SJCRH30 (cell line): ENCODE measurements around the gene CALCB. TPM values are rescaled to one million over a fixed set of nuclear protein-coding genes. Genes with fewer than 3 reads are reported as not detected.
"Not testable (repeated sequence)": the region's sequence is repeated elsewhere in the genome, so short reads cannot be mapped to it uniquely, and the experiment has no call there.

Source experiments
- DNase-seq, 2 experiments: peaks; one replicate each; pipeline ENCODE4 v3.0.0-alpha.2; 2015 to 2020
- H3K27ac ChIP-seq: fragments of 250-450 bp; sonication (Bioruptor Pico); 2 replicates; pipeline ENCODE4 v1.5.1; 2020; ENCODE audit warnings: mild to moderate bottlenecking, moderate library complexity
- H3K27me3 ChIP-seq: fragments of 250-450 bp; sonication (Bioruptor Pico); 2 replicates; pipeline ENCODE4 v1.5.1; 2020; ENCODE audit warnings: mild to moderate bottlenecking, moderate library complexity
- H3K36me3 ChIP-seq: fragments of 250-450 bp; sonication (Bioruptor Pico); 2 replicates; pipeline ENCODE4 v1.5.1; 2020; ENCODE audit warnings: mild to moderate bottlenecking, moderate library complexity
- H3K4me1 ChIP-seq: fragments of 250-450 bp; sonication (Bioruptor Pico); 2 replicates; pipeline ENCODE4 v1.5.1; 2020; ENCODE audit warnings: mild to moderate bottlenecking, moderate library complexity
- H3K4me3 ChIP-seq: fragments of 250-450 bp; sonication (Bioruptor Pico); 2 replicates; pipeline ENCODE4 v1.5.1; 2020; ENCODE audit warnings: mild to moderate bottlenecking, moderate library complexity
- H3K9me3 ChIP-seq: fragments of 250-450 bp; sonication (Bioruptor Pico); replicated peaks from 2 replicates; pipeline ENCODE4 v1.5.1; 2020; ENCODE audit warnings: mild to moderate bottlenecking, moderate library complexity
- total RNA-seq: library from RNA; depleted of rRNA; stranded (reverse); fragments of >200 nt; shearing (Covaris generic); gene quantifications from 2 replicates; pipeline ENCODE4 v1.2.3, GENCODE V29; 2014

Gene CALCB
- total RNA-seq, 1 experiment from 2014 or later: not detected

GRCh38 chr11:15059132-15059915 is 14.1 kb upstream of the CALCB start:
- Histone ChIP-seq H3K27ac (no peak overlapping the region), H3K36me3 (no peaks in the 10 kb centered on the region), H3K27me3 (no peaks in the 10 kb centered on the region), H3K9me3 (no peaks in the 10 kb centered on the region), H3K4me3 (no peak overlapping the region), H3K4me1 (no peaks in the 10 kb centered on the region)
- no peak for DNase-seq

- Histone ChIP-seq H3K9me3 (0 out of 2 replicates have a peak, but pooled peaks cover 2% of the 10 kb centered on the region), H3K27ac (no peak overlapping the region), H3K4me1 (no peaks in the 10 kb centered on the region), H3K36me3 (no peaks in the 10 kb centered on the region), H3K4me3 (no peak overlapping the region), H3K27me3 (no peaks in the 10 kb centered on the region)
- DNase-seq: no peak
Observed at GRCh38 chr11:15062599-15062998, 10.8 kb upstream of the CALCB start.

GRCh38 chr11:15069751-15070150 is 3.6 kb upstream of the CALCB start:
- not testable (repeated sequence) for H3K4me3 ChIP-seq, H3K27ac ChIP-seq, H3K27me3 ChIP-seq, H3K9me3 ChIP-seq, H3K36me3 ChIP-seq, H3K4me1 ChIP-seq, DNase-seq

- H3K9me3 ChIP-seq: 0 out of 2 replicates have a peak, but pooled peaks cover 2% of the 10 kb centered on the region
- H3K4me3 ChIP-seq: no peak overlapping the region
- H3K4me1 ChIP-seq: no peaks in the 10 kb centered on the region
- H3K36me3 ChIP-seq: no peaks in the 10 kb centered on the region
- H3K27me3 ChIP-seq: no peaks in the 10 kb centered on the region
- no peak overlapping the region for H3K27ac ChIP-seq
- no peak for DNase-seq
Observed at GRCh38 chr11:15071556-15072255, 1.7 kb upstream of the CALCB start.

- Histone ChIP-seq H3K9me3 (no peaks in the 10 kb centered on the region), H3K4me3 (no peak overlapping the region), H3K27me3 (no peaks in the 10 kb centered on the region), H3K36me3 (no peaks in the 10 kb centered on the region), H3K27ac (no peak overlapping the region), H3K4me1 (no peaks in the 10 kb centered on the region)
- no peak for DNase-seq
Observed at GRCh38 chr11:15072551-15073143, 746 bp upstream of the CALCB start.

GRCh38 chr11:15074206-15075161 is 1.1 kb downstream of the CALCB start:
- Histone ChIP-seq H3K27me3 (no peaks in the 10 kb centered on the region), H3K4me3 (no peak overlapping the region), H3K27ac (no peak overlapping the region), H3K36me3 (no peaks in the 10 kb centered on the region), H3K4me1 (no peaks in the 10 kb centered on the region), H3K9me3 (no peaks in the 10 kb centered on the region)
- DNase-seq: peak; percentile 74 to 76

GRCh38 chr11:15075162-15075526 is 1.8 kb downstream of the CALCB start:
- no peak for DNase-seq
- Histone ChIP-seq H3K9me3 (no peaks in the 10 kb centered on the region), H3K27me3 (no peaks in the 10 kb centered on the region), H3K4me1 (no peaks in the 10 kb centered on the region), H3K4me3 (no peak overlapping the region), H3K27ac (no peak overlapping the region), H3K36me3 (no peaks in the 10 kb centered on the region)

GRCh38 chr11:15091175-15091574 is 17.8 kb downstream of the CALCB start:
- no peak for DNase-seq
- Histone ChIP-seq H3K4me3 (no peak overlapping the region), H3K4me1 (no peaks in the 10 kb centered on the region), H3K27ac (no peak overlapping the region), H3K9me3 (no peaks in the 10 kb centered on the region), H3K36me3 (no peaks in the 10 kb centered on the region), H3K27me3 (no peaks in the 10 kb centered on the region)

GRCh38 chr11:15091625-15092024 is 18.2 kb downstream of the CALCB start:
- no peak for DNase-seq
- Histone ChIP-seq H3K27me3 (no peaks in the 10 kb centered on the region), H3K4me3 (no peak overlapping the region), H3K36me3 (no peaks in the 10 kb centered on the region), H3K27ac (no peak overlapping the region), H3K4me1 (no peaks in the 10 kb centered on the region), H3K9me3 (no peaks in the 10 kb centered on the region)

GRCh38 chr11:15093432-15093831 is 20.0 kb downstream of the CALCB start:
- Histone ChIP-seq H3K36me3 (no peaks in the 10 kb centered on the region), H3K27me3 (no peaks in the 10 kb centered on the region), H3K9me3 (no peaks in the 10 kb centered on the region), H3K27ac (no peak overlapping the region), H3K4me3 (no peak overlapping the region), H3K4me1 (no peaks in the 10 kb centered on the region)
- DNase-seq: no peak

GRCh38 chr11:15095736-15096228 is 22.4 kb downstream of the CALCB start:
- Histone ChIP-seq H3K4me1 (no peaks in the 10 kb centered on the region), H3K9me3 (no peaks in the 10 kb centered on the region), H3K27me3 (no peaks in the 10 kb centered on the region), H3K27ac (no peak overlapping the region), H3K36me3 (no peaks in the 10 kb centered on the region), H3K4me3 (no peak overlapping the region)
- no peak for DNase-seq

GRCh38 chr11:15097411-15097810 is 24.0 kb downstream of the CALCB start:
- Histone ChIP-seq H3K4me1 (no peaks in the 10 kb centered on the region), H3K27me3 (no peaks in the 10 kb centered on the region), H3K4me3 (no peak overlapping the region), H3K9me3 (no peaks in the 10 kb centered on the region), H3K36me3 (no peaks in the 10 kb centered on the region), H3K27ac (no peak overlapping the region)
- DNase-seq: no peak

- H3K36me3 ChIP-seq: no peaks in the 10 kb centered on the region
- H3K4me3 ChIP-seq: no peak overlapping the region
- H3K27me3 ChIP-seq: no peaks in the 10 kb centered on the region
- H3K9me3 ChIP-seq: no peaks in the 10 kb centered on the region
- DNase-seq: no peak
- no peaks in the 10 kb centered on the region for H3K4me1 ChIP-seq
- no peak overlapping the region for H3K27ac ChIP-seq
Observed at GRCh38 chr11:15099267-15099666, 25.9 kb downstream of the CALCB start.

- H3K27me3 ChIP-seq: no peaks in the 10 kb centered on the region
- no peaks in the 10 kb centered on the region for H3K9me3 ChIP-seq
- no peaks in the 10 kb centered on the region for H3K36me3 ChIP-seq
- H3K4me3 ChIP-seq: no peak overlapping the region
- no peak overlapping the region for H3K27ac ChIP-seq
- peak; percentile 56 to 78 for DNase-seq
- H3K4me1 ChIP-seq: no peaks in the 10 kb centered on the region
Observed at GRCh38 chr11:15101072-15101709, 27.8 kb downstream of the CALCB start.
